DND-41 (cell line): ENCODE results near the gene BCKDK.

ENCODE experiments used
- CTCF ChIP-seq: IDR thresholded peaks from 2 replicates; pipeline ENCODE4 v1.5.1; 2012; ENCODE audit warnings: borderline replicate concordance, low read length, moderate library complexity, mild to moderate bottlenecking; ENCODE audit not compliant: poor library complexity, severe bottlenecking; ENCODE audit errors: extremely low read depth
- EZH2 ChIP-seq: IDR thresholded peaks from 3 replicates; pipeline ENCODE4 v1.6.1; 2012; ENCODE audit warnings: borderline replicate concordance, low read depth, mild to moderate bottlenecking, moderate library complexity, low read length, inconsistent platforms; ENCODE audit not compliant: severe bottlenecking

- TF ChIP-seq CTCF: no peak
- TF ChIP-seq EZH2: no peak
Measured at GRCh38 chr16:31094424-31095120, 13.6 kb upstream of the BCKDK start, which contains the start of gene VKORC1.
